HTR-8/SVneo (cell line): Measurements from ENCODE around the gene SPSB1.
A peak's percentile ranks its signal among the peaks of the same experiment; 100 is the strongest.

ENCODE experiments used
- DNase-seq: peaks from one replicate; pipeline ENCODE4 v3.0.0; 2011; ENCODE audit warnings: low spot score, mixed read lengths; ENCODE audit not compliant: insufficient read length
- FAIRE-seq: peaks from 2 replicates; lab custom pipeline; 2011; peaks lifted over from hg19 to GRCh38; lab: Jason Lieb, UNC

SPSB1 gene

GRCh38 chr1:9257851-9258250 is 34.8 kb upstream of the SPSB1 start:
- FAIRE-seq: no peak
- DNase-seq: no peak

DNA sequence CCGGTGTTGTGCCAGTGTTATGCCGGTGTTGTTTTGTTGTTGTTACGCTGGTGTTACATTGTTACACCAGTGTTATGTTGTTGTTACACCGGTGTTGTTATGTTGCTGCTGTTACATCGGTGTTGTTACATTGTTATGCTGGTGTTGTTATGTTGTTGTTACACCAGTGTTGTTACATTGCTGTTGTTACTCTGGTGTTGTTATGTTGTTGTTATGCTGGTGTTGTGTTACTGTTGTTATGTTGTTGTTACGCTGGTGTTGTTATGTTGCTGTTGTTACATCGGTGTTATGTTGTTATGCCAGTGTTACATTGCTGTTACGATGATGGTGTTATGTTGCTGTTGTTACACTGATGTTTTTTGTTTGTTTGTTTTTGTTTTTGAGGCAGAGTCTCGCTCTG is 34.1 kb upstream of the SPSB1 start:
- DNase-seq (no peak), FAIRE-seq (no peak)

DNA sequence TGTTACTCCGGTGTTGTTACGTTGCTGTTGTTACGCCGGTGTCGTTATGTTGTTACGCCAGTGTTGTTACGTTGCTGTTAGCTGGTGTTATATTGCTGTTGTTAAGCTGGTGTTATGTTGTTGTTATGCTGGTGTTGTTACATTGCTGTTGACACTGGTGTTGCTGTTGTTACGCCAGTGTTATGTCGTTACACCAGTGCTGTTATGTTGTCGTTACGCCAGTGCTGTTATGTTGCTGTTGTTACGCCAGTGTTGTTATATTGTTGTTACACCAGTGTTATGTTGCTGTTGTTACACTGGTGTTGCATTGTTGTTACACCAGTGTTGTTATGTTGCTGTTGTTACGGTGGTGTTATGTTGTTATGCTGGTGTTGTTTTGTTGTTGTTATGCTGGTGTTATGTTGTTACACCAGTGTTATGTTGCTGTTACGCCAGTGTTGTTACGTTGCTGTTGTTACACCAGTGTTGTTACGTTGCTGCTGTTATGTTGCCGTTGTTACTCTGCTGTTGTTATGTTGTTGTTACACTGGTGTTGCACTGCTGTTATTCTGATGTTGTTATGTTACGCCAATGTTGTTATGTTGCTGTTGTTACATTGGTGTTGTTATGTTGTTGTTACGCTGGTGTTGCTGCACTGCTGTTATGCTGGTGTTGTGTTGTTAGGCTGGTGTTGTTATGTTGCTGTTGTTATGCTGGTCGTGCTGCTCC is 32.5 kb upstream of the SPSB1 start:
- FAIRE-seq: peak; percentile 99
- no peak for DNase-seq

- DNase-seq (no peak), FAIRE-seq (no peak)
Measured at GRCh38 chr1:9261496-9261895, 31.2 kb upstream of the SPSB1 start.

DNA sequence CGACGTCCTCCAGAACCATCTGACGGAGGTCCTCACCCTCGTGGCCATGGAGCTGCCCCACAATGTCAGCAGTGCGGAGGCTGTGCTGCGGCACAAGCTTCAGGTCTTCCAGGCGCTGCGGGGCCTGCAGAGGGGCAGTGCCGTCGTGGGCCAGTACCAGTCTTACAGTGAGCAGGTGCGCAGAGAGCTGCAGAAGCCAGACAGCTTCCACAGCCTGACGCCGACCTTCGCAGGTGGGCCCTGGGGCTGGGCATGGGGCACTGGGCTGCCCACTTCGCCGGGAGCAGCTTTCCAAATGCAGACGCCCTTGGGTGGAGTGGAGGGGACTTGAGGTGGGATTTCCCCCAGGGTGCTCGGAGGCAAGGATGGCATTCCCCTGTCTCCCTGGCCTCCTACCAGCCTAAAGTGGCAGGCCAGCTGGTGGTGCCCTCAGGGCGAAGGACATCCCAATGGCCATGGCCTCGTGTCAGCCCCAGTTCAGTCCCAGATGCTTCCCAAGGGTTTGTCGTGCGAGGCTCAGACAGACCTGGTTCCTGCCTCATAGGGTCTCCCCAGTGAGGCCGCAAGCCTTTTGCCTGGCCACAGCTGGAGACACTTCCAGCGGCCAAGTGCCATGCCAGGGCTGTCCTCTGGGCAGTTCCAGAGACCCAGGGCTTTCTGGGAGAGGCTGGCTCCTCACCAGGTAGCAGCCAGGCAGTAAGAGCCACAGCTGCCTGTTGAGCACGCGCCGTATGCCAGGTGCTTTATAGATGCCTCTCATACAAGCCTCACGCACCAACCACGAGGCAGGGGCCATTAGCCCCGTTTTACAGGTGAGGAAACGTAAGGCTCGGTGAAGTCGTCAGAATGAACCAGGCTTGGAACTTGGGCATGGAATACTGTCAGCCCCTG is 30.4 kb upstream of the SPSB1 start:
- no peak for DNase-seq
- no peak for FAIRE-seq

GRCh38 chr1:9263276-9263855 is 29.3 kb upstream of the SPSB1 start:
- no peak for FAIRE-seq

GRCh38 chr1:9263984-9264872 is 28.5 kb upstream of the SPSB1 start:
- FAIRE-seq (no peak), DNase-seq (no peak)

More at GRCh38 chr1:9263276-9263855, 29.3 kb upstream of the SPSB1 start:
- no peak for DNase-seq

DNA sequence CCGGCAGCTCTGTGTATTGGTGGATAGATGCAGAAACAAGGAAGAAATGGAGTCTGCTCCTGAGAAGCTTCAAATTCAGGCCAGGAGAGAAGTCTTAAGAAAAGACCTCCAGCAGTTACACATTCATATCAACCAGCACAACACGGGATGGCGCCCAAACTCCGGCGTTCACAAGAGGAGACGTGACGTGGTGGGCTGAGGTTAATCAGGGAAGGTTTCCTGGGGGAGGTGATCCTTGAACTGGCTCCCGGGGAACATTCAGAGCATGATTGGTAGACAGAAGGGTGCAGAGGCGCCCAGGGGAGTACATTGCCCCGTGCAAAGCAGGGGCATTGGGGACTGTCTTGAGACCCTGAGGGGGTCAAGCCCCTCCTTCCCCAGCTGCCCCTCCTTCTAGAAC is 27.7 kb upstream of the SPSB1 start:
- DNase-seq (no peak), FAIRE-seq (no peak)

- no peak for FAIRE-seq
Measured at GRCh38 chr1:9265968-9266367, 26.7 kb upstream of the SPSB1 start.

GRCh38 chr1:9267352-9267686 is 25.4 kb upstream of the SPSB1 start:
- DNase-seq (no peak), FAIRE-seq (no peak)

More at GRCh38 chr1:9265968-9266367, 26.7 kb upstream of the SPSB1 start:
- no peak for DNase-seq

GRCh38 chr1:9267827-9268581 is 24.7 kb upstream of the SPSB1 start:
- FAIRE-seq (no peak), DNase-seq (no peak)

GRCh38 chr1:9269078-9269501 is 23.6 kb upstream of the SPSB1 start:
- no peak for FAIRE-seq

DNA sequence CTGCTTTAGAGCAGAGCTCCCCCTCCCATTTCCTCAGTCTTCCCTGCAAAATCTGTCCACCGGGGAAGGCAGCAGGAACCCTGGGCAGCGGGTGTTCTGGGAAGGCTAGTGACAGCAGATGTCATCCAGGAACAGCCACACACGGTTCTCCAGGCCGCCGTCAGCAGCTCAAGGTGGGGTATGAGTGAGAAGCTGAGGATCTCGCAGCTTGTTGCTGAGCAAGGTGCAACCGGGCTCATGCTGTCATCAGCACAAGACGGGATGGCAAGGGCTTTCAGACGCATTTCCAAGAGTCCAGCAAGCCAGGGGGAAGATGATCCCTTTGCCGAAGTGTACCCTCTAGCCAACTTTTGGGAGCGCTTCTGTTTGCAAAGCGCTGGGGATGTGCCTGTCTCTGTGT is 23.0 kb upstream of the SPSB1 start:
- no peak for FAIRE-seq
- no peak for DNase-seq

More at GRCh38 chr1:9269078-9269501, 23.6 kb upstream of the SPSB1 start:
- DNase-seq: no peak

- FAIRE-seq (no peak), DNase-seq (no peak)
Measured at GRCh38 chr1:9270290-9270883, 22.3 kb upstream of the SPSB1 start.

- FAIRE-seq (no peak), DNase-seq (no peak)
Measured at GRCh38 chr1:9271283-9271682, 21.4 kb upstream of the SPSB1 start.

DNA sequence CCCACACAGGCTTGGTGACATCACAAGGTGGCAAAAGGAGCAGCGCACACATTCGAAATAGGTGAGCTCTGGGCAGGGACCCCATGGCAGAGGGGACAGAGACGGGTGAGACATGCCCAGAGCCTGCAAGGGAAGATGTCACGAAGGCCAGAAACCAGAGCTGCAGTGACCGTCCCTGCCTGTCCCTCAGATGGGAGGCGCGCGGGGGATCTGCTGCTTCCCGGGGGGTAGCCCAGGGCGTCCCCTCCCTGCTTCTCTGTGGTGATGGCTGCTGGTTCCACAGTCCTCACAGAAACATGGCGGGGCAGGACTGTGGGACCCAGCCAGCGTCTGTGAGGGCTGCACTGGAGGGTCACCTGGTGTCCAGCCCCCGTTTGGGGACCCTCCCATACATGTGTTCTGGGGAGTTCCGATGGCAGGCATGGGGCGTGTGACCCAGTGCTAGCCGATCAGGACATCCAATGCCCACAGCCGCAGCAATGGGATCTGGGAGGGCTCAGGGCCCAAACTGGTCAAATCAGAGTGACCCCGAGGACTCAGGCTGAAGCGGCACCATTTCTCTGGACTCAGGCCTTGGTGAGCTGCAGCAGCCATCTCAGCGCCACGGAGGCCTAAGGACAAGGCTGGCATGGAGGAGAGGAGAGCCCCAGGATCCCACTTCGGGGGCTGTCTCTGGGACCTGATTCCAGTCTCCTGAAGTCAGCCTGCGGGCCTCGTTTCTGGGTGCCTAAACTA is 20.7 kb upstream of the SPSB1 start:
- DNase-seq (no peak), FAIRE-seq (no peak)

DNA sequence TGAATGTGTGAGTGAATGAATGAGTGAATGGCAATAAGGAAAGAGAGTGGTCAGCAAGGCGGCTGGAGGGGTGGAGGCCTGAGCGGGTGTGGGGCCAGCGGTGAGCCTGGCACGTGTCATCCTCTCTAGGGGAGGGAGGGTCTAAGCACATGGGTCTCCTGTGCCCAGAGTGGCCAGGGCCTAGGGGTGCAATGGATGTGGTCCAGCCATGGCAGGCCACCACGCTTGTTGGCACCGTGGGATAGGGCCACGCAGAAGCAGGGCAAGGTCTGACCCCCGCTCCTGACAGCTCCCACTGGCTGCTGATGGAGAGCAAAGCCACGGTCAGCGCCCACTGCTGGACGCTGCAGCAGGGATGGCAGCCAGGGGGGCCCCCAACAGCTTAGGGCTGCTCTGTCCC is 19.5 kb upstream of the SPSB1 start:
- no peak for FAIRE-seq
- DNase-seq: no peak

GRCh38 chr1:9275161-9275560 is 17.5 kb upstream of the SPSB1 start:
- FAIRE-seq: no peak
- no peak for DNase-seq
